Neural cell (in vitro differentiated cells): Measurements from ENCODE around the gene ANP32A.

Source experiments
- MXI1 ChIP-seq: fragments of 450-650 bp; conservative IDR thresholded peaks from 2 replicates; pipeline ENCODE4 v1.6.1; 2014; ENCODE audit warnings: antibody characterized with exemption, mild to moderate bottlenecking; ENCODE audit not compliant: poor library complexity, severe bottlenecking
- TF ChIP-seq, protein P1 (sequence below): fragments of 450-650 bp; IDR thresholded peaks from 2 replicates; pipeline ENCODE4 v1.5.1; 2014; ENCODE audit warnings: antibody characterized with exemption, mild to moderate bottlenecking, moderate library complexity; ENCODE audit not compliant: poor library complexity, severe bottlenecking

DNA sequence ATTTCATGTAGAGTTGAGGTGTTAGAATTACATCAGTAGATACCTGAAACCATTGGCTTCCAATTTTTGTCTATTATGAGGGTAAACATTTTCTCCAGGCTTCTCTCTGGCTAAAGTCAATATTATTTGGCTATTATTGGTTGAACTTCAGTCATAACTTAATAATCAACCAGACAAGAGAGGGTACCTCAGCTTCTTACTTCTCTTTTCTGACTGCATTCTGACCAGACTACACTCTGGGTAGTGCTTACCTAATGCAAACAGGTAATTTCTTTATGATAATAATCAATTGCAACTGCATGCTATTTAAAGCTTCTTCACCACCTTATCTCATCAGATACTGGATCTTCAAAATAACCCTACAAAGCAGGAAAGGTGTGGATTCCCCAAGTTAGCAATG lies 85.1 kb downstream of the ANP32A start:
- TF ChIP-seq, protein P1, sequence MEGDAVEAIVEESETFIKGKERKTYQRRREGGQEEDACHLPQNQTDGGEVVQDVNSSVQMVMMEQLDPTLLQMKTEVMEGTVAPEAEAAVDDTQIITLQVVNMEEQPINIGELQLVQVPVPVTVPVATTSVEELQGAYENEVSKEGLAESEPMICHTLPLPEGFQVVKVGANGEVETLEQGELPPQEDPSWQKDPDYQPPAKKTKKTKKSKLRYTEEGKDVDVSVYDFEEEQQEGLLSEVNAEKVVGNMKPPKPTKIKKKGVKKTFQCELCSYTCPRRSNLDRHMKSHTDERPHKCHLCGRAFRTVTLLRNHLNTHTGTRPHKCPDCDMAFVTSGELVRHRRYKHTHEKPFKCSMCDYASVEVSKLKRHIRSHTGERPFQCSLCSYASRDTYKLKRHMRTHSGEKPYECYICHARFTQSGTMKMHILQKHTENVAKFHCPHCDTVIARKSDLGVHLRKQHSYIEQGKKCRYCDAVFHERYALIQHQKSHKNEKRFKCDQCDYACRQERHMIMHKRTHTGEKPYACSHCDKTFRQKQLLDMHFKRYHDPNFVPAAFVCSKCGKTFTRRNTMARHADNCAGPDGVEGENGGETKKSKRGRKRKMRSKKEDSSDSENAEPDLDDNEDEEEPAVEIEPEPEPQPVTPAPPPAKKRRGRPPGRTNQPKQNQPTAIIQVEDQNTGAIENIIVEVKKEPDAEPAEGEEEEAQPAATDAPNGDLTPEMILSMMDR = no peak
- TF ChIP-seq MXI1 = no peak
